HEK293 (cell line): ENCODE data around the gene KCNK4.

Source experiments
- CTCF ChIA-PET: fragments of 350-600 bp; formaldehyde crosslinking; extraction: SDS; loops from one replicate; lab custom pipeline; 2021; ENCODE audit warnings: antibody characterized with exemption; lab: Yijun Ruan, JAX
- POLR2A ChIA-PET: fragments of 300-600 bp; formaldehyde crosslinking; extraction: SDS; loops from one replicate; lab custom pipeline; 2020; ENCODE audit warnings: antibody characterized with exemption, inconsistent platforms; lab: Yijun Ruan, JAX
- H3K27ac ChIP-seq: fragments of 200-500 bp; sonication (Bioruptor generic); 2 replicates; pipeline ENCODE4 v1.5.1; 2014; ENCODE audit warnings: low read depth, low read length, control low read depth, inconsistent platforms; ENCODE audit errors: extremely low read depth
- H3K36me3 ChIP-seq, 2 experiments: fragments of 200-500 bp in 1 of 2; sonication (Bioruptor generic) in 1 of 2; 1 replicate in 1 of 2; 2 replicates in 1 of 2; pipeline ENCODE4 v1.5.1; 2014 to 2017; ENCODE audit warnings: inconsistent platforms in 2 of 2, low read length in 2 of 2; ENCODE audit not compliant: control insufficient read depth in 2 of 2, insufficient read depth in 1 of 2
- H3K4me1 ChIP-seq: fragments of 200-500 bp; sonication (Bioruptor generic); 2 replicates; pipeline ENCODE4 v1.5.1; 2014; ENCODE audit warnings: mild to moderate bottlenecking, low read length, inconsistent platforms; ENCODE audit not compliant: control insufficient read depth, insufficient read depth
- H3K4me3 ChIP-seq: 2 replicates; pipeline ENCODE4 v1.5.1; 2011; ENCODE audit warnings: low read depth, mild to moderate bottlenecking, control low read depth, low read length, moderate library complexity
- H3K9me3 ChIP-seq: fragments of 200-500 bp; sonication (Bioruptor generic); 2 replicates; pipeline ENCODE4 v1.5.1; 2014; ENCODE audit warnings: low read depth, low read length, inconsistent platforms; ENCODE audit not compliant: control insufficient read depth, insufficient read depth
- HOXD13 ChIP-seq: sonication (generic); formaldehyde crosslinking; IDR thresholded peaks from 2 replicates; pipeline ENCODE4 v1.8.0; 2022; ENCODE audit warnings: missing genetic modification reagents, borderline replicate concordance
- IKZF3 ChIP-seq: fragments of 450-650 bp; IDR thresholded peaks from 2 replicates; pipeline ENCODE4 v1.5.0; 2018; ENCODE audit warnings: missing biosample characterization, mild to moderate bottlenecking, missing genetic modification characterization, moderate library complexity
- OVOL3 ChIP-seq: fragments of 450-650 bp; formaldehyde crosslinking; IDR thresholded peaks from 2 replicates; pipeline ENCODE4 v1.5.1; 2016; ENCODE audit warnings: missing biosample characterization, missing genetic modification characterization
- SP3 ChIP-seq: fragments of 450-650 bp; formaldehyde crosslinking; IDR thresholded peaks from 2 replicates; pipeline ENCODE4 v1.5.1; 2016; ENCODE audit warnings: missing biosample characterization, missing genetic modification characterization
- SP7 ChIP-seq: fragments of 450-650 bp; formaldehyde crosslinking; IDR thresholded peaks from 2 replicates; pipeline ENCODE4 v1.5.1; 2016; ENCODE audit warnings: missing biosample characterization, missing genetic modification characterization
- ZBTB6 ChIP-seq: fragments of 450-650 bp; formaldehyde crosslinking; IDR thresholded peaks from 2 replicates; pipeline ENCODE4 v1.5.1; 2017; ENCODE audit warnings: missing biosample characterization, missing genetic modification characterization
- ZNF514 ChIP-seq: fragments of 450-650 bp; formaldehyde crosslinking; IDR thresholded peaks from 2 replicates; pipeline ENCODE4 v1.5.1; 2016; ENCODE audit warnings: missing biosample characterization, missing genetic modification characterization
- ZNF521 ChIP-seq: fragments of 450-650 bp; formaldehyde crosslinking; IDR thresholded peaks from 2 replicates; pipeline ENCODE4 v1.5.1; 2017; ENCODE audit warnings: missing biosample characterization, mild to moderate bottlenecking, missing genetic modification characterization
- ZNF654 ChIP-seq: fragments of 450-650 bp; formaldehyde crosslinking; IDR thresholded peaks from 2 replicates; pipeline ENCODE4 v1.5.1; 2016; ENCODE audit warnings: low read depth, missing biosample characterization, missing genetic modification characterization
- ZNF76 ChIP-seq: fragments of 450-650 bp; formaldehyde crosslinking; IDR thresholded peaks from 2 replicates; pipeline ENCODE4; 2016; ENCODE audit warnings: low read depth, missing biosample characterization, missing genetic modification characterization, borderline replicate concordance
- ZSCAN18 ChIP-seq: fragments of 450-650 bp; formaldehyde crosslinking; IDR thresholded peaks from 2 replicates; pipeline ENCODE4 v1.5.1; 2016; ENCODE audit warnings: missing biosample characterization, missing genetic modification characterization
- TF ChIP-seq, protein P1 (sequence below): fragments of 450-650 bp; IDR thresholded peaks from 2 replicates; pipeline ENCODE4 v1.5.1; 2018; ENCODE audit warnings: missing biosample characterization, mild to moderate bottlenecking, missing genetic modification characterization
- TF ChIP-seq, protein P2 (sequence below): fragments of 450-650 bp; formaldehyde crosslinking; IDR thresholded peaks from 2 replicates; pipeline ENCODE4 v1.5.1; 2016; ENCODE audit warnings: missing biosample characterization, missing genetic modification characterization

Gene KCNK4

DNA sequence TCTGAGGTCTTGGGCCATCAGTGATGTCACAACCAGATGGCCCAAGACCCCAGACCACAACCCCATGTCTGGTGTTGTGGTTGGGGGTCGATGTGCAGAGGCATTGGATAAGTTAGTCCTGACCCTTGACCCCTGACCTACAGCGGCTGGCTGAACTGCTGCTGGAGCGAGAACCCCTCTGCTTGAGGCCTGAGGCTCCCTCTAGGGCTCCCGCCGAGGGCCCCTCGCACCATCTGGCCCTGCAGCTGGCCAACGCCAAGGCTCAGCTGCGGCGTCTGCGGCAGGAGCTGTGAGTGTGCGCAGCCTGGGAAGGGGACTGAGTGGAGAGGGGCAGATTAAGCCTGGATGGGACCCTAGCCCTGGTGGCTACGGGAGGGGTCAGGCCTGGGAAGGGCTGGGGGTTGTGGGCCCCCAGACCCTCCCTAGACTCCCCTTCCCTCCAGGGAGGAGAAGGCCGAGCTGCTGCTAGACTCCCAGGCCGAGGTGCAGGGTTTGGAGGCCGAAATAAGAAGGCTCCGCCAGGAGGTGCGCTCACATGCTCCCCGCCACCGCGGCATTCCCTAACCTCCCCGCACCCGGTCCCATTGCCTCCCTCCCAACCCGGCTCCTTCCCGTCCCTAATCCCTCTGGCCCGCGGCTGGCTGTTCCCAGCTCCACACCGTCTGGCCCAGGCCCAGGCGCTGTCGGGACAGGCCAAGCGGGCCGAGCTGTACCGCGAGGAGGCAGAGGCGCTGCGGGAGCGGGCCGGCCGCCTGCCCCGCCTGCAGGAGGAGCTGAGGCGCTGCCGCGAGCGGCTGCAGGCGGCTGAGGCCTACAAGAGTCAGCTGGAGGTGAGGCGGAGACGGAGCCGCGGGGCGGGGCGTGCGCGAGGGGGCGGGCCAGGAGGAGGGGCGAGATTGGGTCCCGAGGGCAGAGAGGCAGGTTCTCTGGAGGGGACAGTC is 51.0 kb downstream of the KCNK4 start (continued):
- TF ChIP-seq IKZF3: 0 out of 2 replicates have a peak, but pooled peaks have one; percentile 14
- TF ChIP-seq HOXD13: no peak
- TF ChIP-seq ZNF521 (tag by site-specific recombination): no peak
- TF ChIP-seq, protein P1, sequence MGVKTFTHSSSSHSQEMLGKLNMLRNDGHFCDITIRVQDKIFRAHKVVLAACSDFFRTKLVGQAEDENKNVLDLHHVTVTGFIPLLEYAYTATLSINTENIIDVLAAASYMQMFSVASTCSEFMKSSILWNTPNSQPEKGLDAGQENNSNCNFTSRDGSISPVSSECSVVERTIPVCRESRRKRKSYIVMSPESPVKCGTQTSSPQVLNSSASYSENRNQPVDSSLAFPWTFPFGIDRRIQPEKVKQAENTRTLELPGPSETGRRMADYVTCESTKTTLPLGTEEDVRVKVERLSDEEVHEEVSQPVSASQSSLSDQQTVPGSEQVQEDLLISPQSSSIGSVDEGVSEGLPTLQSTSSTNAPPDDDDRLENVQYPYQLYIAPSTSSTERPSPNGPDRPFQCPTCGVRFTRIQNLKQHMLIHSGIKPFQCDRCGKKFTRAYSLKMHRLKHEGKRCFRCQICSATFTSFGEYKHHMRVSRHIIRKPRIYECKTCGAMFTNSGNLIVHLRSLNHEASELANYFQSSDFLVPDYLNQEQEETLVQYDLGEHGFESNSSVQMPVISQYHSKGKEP (tag by site-specific recombination): no peak; the same call in 1 of the 2 replicates
- TF ChIP-seq ZBTB6 (tag by site-specific recombination): peak; percentile 59

DNA sequence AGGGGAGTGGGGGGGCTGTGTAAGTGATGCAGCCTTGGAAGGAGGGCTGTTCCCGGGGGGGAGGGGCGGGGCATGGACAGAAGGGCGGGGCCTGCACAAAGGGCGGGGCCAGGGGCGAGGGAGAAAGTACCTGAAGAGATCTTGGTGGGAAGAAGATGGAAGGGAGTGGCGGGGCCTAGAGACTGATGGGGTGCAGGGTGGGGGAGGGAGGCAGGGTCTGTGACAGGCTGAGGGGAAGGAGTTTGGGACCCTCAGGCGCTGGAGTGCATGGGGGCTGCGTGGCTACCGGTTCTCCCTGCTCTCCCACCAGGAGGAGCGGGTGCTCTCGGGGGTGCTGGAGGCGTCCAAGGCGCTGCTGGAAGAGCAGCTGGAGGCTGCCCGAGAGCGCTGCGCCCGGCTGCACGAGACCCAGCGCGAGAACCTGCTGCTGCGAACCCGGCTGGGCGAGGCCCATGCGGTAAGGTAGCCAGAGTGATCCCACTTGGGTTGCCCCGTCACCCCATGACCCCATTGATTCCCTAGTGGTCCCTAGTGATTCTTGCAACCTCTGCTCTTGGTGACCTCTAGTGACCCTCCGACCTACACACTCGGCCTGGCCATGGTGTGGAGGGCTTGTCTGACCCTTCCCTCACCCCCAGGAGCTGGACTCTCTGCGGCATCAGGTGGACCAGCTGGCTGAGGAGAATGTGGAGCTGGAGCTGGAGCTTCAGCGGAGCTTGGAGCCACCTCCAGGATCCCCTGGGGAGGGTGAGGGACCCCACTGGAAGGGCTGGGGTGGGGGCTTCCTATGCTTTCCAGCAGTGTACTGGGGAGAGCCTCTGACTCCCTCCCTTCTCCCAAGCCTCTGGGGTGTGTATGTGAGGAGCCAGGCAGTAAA is 52.0 kb downstream of the KCNK4 start:
- H3K4me1 ChIP-seq: no peaks in the 10 kb centered on the region
- H3K27ac ChIP-seq: no peak overlapping the region
- POLR2A ChIA-PET: interaction anchor here (0.7 to 2.2 kb wide), 9 partner anchors 11 to 106 kb away, joined by 3 to 19 read pairs (median 5); partner anchors contain the start of genes FKBP2, PRDX5 and TRMT112
- CTCF ChIA-PET: interaction anchor here (0.6 to 7.9 kb wide), 9 partner anchors 12 to 160 kb away, joined by 3 to 86 read pairs (median 6); partner anchors contain the start of genes ESRRA, PLCB3, PRDX5 and TRMT112
- H3K4me3 ChIP-seq: peak overlapping the region; percentile 25
- H3K36me3 ChIP-seq: no peaks in the 10 kb centered on the region
- TF ChIP-seq ZNF76 (tag by site-specific recombination) (no peak), ZSCAN18 (tag by site-specific recombination) (no peak), ZBTB6 (tag by site-specific recombination) (0 out of 2 replicates have a peak, but pooled peaks have one; percentile 32), SP7 (tag by site-specific recombination) (no peak), SP3 (tag by site-specific recombination) (0 out of 2 replicates have a peak, but pooled peaks have one; percentile 3)
- TF ChIP-seq, all 188 proteins: peak for 2
- H3K9me3 ChIP-seq: no peaks in the 10 kb centered on the region

- Histone ChIP-seq H3K9me3 (no peaks in the 10 kb centered on the region), H3K4me1 (no peaks in the 10 kb centered on the region), H3K36me3 (no peaks in the 10 kb centered on the region), H3K4me3 (no peak overlapping the region), H3K27ac (no peak overlapping the region)
- CTCF ChIA-PET: interaction anchor here (0.6 to 7.9 kb wide), 12 partner anchors 11 to 139 kb away, joined by 3 to 86 read pairs (median 4); partner anchors contain the start of genes ESRRA, PLCB3, PRDX5 and TRMT112
- POLR2A ChIA-PET: interaction anchor here (1.7 kb wide), 1 partner anchor 26 kb away, joined by 4 read pairs; the partner anchor contains the start of genes PRDX5 and TRMT112
- TF ChIP-seq, protein P2, sequence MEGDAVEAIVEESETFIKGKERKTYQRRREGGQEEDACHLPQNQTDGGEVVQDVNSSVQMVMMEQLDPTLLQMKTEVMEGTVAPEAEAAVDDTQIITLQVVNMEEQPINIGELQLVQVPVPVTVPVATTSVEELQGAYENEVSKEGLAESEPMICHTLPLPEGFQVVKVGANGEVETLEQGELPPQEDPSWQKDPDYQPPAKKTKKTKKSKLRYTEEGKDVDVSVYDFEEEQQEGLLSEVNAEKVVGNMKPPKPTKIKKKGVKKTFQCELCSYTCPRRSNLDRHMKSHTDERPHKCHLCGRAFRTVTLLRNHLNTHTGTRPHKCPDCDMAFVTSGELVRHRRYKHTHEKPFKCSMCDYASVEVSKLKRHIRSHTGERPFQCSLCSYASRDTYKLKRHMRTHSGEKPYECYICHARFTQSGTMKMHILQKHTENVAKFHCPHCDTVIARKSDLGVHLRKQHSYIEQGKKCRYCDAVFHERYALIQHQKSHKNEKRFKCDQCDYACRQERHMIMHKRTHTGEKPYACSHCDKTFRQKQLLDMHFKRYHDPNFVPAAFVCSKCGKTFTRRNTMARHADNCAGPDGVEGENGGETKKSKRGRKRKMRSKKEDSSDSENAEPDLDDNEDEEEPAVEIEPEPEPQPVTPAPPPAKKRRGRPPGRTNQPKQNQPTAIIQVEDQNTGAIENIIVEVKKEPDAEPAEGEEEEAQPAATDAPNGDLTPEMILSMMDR: 0 out of 2 replicates have a peak, but pooled peaks have one; percentile 20
- TF ChIP-seq ZNF514 (tag by site-specific recombination) (no peak), ZNF654 (tag by site-specific recombination) (peak; percentile 26), OVOL3 (no peak)
- TF ChIP-seq, all 188 proteins: peak for 2
These were observed 52.9 kb downstream of the KCNK4 start for GRCh38 chr11:64343767-64344559.
